ENCODE measurements around the gene GPATCH8.

The GPATCH8 gene

DNA sequence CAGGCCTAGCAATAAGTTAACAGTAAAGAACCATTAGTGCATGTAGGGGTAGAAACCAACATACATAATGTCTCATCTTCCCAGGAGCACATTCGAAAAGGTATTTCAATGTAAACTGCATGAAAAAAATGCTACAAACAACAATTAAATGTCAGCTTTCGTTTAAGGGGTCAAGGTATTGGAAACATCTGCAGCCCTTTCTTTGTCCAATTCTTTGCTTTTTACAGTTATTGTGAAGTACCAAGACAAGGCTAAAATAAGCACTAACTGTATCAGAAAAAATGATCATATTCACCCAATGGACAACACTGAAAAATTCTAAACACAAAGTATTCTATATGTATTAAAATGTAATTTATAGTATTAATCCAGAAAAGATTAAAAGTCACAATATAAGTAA lies 37.9 kb downstream of the GPATCH8 start:
- no peak for DNase-seq (ENCODE audit: low read depth)
- no peak overlapping the region for H3K4me3 ChIP-seq (ENCODE audit: low read depth, low read length)
- in situ Hi-C loops (cut with HindIII; ENCODE audit: low sequenced_read_pairs): no loop called here
- TF ChIP-seq CTCF (IDR thresholded peaks at IDR 0.05; ENCODE audit: low read depth, low read length, missing control alignments): no peak

- in situ Hi-C loops (cut with HindIII; ENCODE audit: low sequenced_read_pairs): no loop called here
- TF ChIP-seq CTCF (IDR thresholded peaks at IDR 0.05; ENCODE audit: low read depth, low read length, missing control alignments): no peak
- peak; percentile 8 for DNase-seq (ENCODE audit: low read depth)
Observed at GRCh38 chr17:44464037-44464436, 39.2 kb downstream of the GPATCH8 start.

GRCh38 chr17:44451832-44452231 lies 51.4 kb downstream of the GPATCH8 start:
- in situ Hi-C loops (cut with HindIII; ENCODE audit: low sequenced_read_pairs): no loop called here
- no peak for DNase-seq (ENCODE audit: low read depth)
- TF ChIP-seq CTCF (IDR thresholded peaks at IDR 0.05; ENCODE audit: low read depth, low read length, missing control alignments): no peak
- no peak overlapping the region for H3K4me3 ChIP-seq (ENCODE audit: low read depth, low read length)

More at GRCh38 chr17:44464037-44464436, 39.2 kb downstream of the GPATCH8 start:
- H3K4me3 ChIP-seq (ENCODE audit: low read depth, low read length): no peak overlapping the region

DNA sequence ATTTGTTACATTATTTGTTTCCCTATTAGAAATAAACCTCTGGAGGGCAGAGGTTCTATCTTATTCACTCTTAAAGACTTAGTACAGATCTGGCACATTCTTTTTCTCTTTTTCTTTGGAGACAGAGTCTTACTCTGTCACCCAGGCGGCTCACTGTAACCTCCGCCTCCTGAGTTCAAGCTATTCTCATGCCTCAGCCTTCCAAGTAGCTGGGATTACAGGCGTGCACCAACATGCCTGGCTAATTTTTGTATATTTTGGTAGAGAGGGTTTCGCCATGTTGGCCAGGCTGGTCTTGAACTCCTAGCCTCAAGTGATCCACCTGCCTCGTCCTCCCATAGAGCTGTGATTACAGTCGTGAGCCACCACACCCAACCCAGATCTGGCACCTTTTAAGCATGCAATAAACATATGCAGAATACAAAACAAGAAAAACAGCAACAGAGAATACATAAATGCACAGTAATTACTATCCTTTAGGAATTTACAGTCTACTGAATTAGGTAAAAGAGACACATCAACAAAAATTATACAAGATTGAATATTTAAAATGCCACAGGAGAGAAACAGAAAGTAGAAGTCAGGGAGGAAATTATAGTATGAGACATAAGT lies 52.1 kb downstream of the GPATCH8 start:
- no peak for DNase-seq (ENCODE audit: low read depth)
- in situ Hi-C loops (cut with HindIII; ENCODE audit: low sequenced_read_pairs): no loop called here
- no peak for TF ChIP-seq CTCF (IDR thresholded peaks at IDR 0.05; ENCODE audit: low read depth, low read length, missing control alignments)
- no peak overlapping the region for H3K4me3 ChIP-seq (ENCODE audit: low read depth, low read length)

DNA sequence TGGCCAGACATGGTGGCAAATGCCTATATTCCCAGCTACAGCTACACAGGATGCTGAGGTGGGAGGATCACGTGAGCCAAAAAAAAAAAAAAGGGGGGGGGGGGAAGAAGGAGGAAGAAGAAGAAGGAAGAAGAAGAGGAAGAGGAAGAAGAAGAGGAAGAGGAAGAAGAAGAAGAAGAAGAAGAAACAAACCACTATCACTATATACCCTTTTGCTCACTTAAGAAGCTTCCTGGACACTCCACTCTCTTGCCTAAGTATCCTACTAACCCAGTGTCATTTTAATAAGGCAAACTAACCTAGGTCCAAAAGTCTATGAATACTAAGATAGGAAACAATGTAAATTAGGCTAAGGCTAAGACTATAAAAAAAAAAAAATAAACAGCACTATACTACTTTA lies 54.8 kb downstream of the GPATCH8 start:
- in situ Hi-C loops (cut with HindIII; ENCODE audit: low sequenced_read_pairs): no loop called here
- DNase-seq (ENCODE audit: low read depth): no peak
- TF ChIP-seq CTCF (IDR thresholded peaks at IDR 0.05; ENCODE audit: low read depth, low read length, missing control alignments): no peak
- no peak overlapping the region for H3K4me3 ChIP-seq (ENCODE audit: low read depth, low read length)

GRCh38 chr17:44444735-44445105 lies 58.5 kb downstream of the GPATCH8 start:
- in situ Hi-C loops (cut with HindIII; ENCODE audit: low sequenced_read_pairs): no loop called here
- H3K4me3 ChIP-seq (ENCODE audit: low read depth, low read length): no peak overlapping the region
- DNase-seq (ENCODE audit: low read depth): peak; percentile 68
- no peak for TF ChIP-seq CTCF (IDR thresholded peaks at IDR 0.05; ENCODE audit: low read depth, low read length, missing control alignments)
